K562 (cell line): ENCODE data around the gene CNRIP1. TPM values are rescaled to one million over a fixed set of nuclear protein-coding genes. Genes with fewer than 3 reads are reported as not detected.
A peak's percentile ranks its signal among the peaks of the same experiment; 100 is the strongest.

Experiments
- C11orf30 ChIP-seq: fragments of 450-650 bp; IDR thresholded peaks from 2 replicates; pipeline ENCODE4 v1.6.1; 2016; ENCODE audit warnings: low read depth, mild to moderate bottlenecking
- CEBPB ChIP-seq: fragments of 450-650 bp; IDR thresholded peaks from 2 replicates; pipeline ENCODE4 v1.6.1; 2016; ENCODE audit warnings: missing genetic modification characterization, missing compliant biosample characterization
- DNMT1 ChIP-seq: fragments of 450-650 bp; IDR thresholded peaks from 2 replicates; pipeline ENCODE4 v1.6.1; 2016; ENCODE audit warnings: antibody characterized with exemption, mild to moderate bottlenecking
- ETV1 ChIP-seq: fragments of 450-650 bp; conservative IDR thresholded peaks from 2 replicates; pipeline ENCODE4 v1.6.1; 2016; ENCODE audit warnings: missing genetic modification characterization, control low read depth, low read depth, missing compliant biosample characterization
- FOXM1 ChIP-seq, 2 experiments: fragments of 450-650 bp in 1 of 2; sonication (generic) in 1 of 2; formaldehyde crosslinking in 1 of 2; IDR thresholded peaks; 2 replicates each; pipeline versions ENCODE4 v1.6.1 to v1.9.0; 2017 to 2022; ENCODE audit warnings: low read depth in 2 of 2, mild to moderate bottlenecking in 2 of 2, missing genetic modification reagents in 1 of 2, moderate library complexity in 1 of 2
- KAT2B ChIP-seq: IDR thresholded peaks from one replicate; pipeline ENCODE4 v1.6.1; 2012; ENCODE audit warnings: low read depth, mild to moderate bottlenecking, control low read depth, inconsistent platforms, low read length, moderate library complexity
- KAT8 ChIP-seq: fragments of 450-650 bp; IDR thresholded peaks from 2 replicates; pipeline ENCODE4 v1.6.1; 2016; ENCODE audit warnings: low read depth, mild to moderate bottlenecking
- MAFF ChIP-seq: IDR thresholded peaks from 2 replicates; pipeline ENCODE4 v1.6.1; 2012; ENCODE audit warnings: low read length, improper control_type of control experiment
- NCOA1 ChIP-seq: fragments of 450-650 bp; IDR thresholded peaks from 2 replicates; pipeline ENCODE4 v1.6.1; 2016; ENCODE audit warnings: low read depth
- NR2C2 ChIP-seq, 2 experiments: fragments of 200-800 bp in 1 of 2; sonication (Bioruptor generic) in 1 of 2; sonication (generic) in 1 of 2; formaldehyde crosslinking in 1 of 2; IDR thresholded peaks; 2 replicates each; pipeline versions ENCODE4 v1.6.1 to v1.8.0; 2016 to 2022; ENCODE audit warnings: mild to moderate bottlenecking in 1 of 2, missing compliant biosample characterization in 1 of 2, missing genetic modification characterization in 1 of 2, missing genetic modification reagents in 1 of 2
- NR2F6 ChIP-seq: fragments of 450-650 bp; formaldehyde crosslinking; IDR thresholded peaks from 2 replicates; pipeline ENCODE4 v1.4.0; 2020; ENCODE audit warnings: mild to moderate bottlenecking
- NR3C1 ChIP-seq: sonication (generic); formaldehyde crosslinking; IDR thresholded peaks from 2 replicates; pipeline ENCODE4 v1.8.1; 2022; ENCODE audit warnings: missing genetic modification reagents
- RAD51 ChIP-seq: fragments of 450-650 bp; IDR thresholded peaks from 2 replicates; pipeline ENCODE4 v1.7.1; 2016; ENCODE audit warnings: low read depth, mild to moderate bottlenecking, borderline replicate concordance
- RCOR1 ChIP-seq, 2 experiments: IDR thresholded peaks; 2 replicates each; pipeline ENCODE4 v1.6.1; 2012; ENCODE audit warnings: low read depth in 2 of 2, low read length in 2 of 2, borderline replicate concordance in 1 of 2, improper control_type of control experiment in 1 of 2
- RFX7 ChIP-seq: fragments of 250-450 bp; sonication (Bioruptor Pico); IDR thresholded peaks from 2 replicates; pipeline ENCODE4 v1.5.1; 2021; ENCODE audit warnings: mild to moderate bottlenecking
- SPI1 ChIP-seq: IDR thresholded peaks from 2 replicates; pipeline ENCODE4 v1.6.1; 2011; ENCODE audit warnings: low read depth, low read length, control low read depth, borderline replicate concordance
- U2AF2 ChIP-seq: fragments of 200-400 bp; formaldehyde crosslinking; optimal IDR thresholded peaks from 2 replicates; pipeline ENCODE3; 2017; ENCODE audit warnings: low read depth, mild to moderate bottlenecking, low read length
- ZNF24 ChIP-seq: fragments of 450-650 bp; IDR thresholded peaks from 2 replicates; pipeline ENCODE4 v1.6.1; 2016
- ZNF780A ChIP-seq: fragments of 250-450 bp; sonication (Bioruptor Pico); IDR thresholded peaks from 2 replicates; pipeline ENCODE4 v1.5.0; 2021; ENCODE audit warnings: mild to moderate bottlenecking
- polyA plus RNA-seq, 8 experiments: library from polyadenylated mRNA; depleted of rRNA in 4 of 8; stranded (reverse) in 5 of 8; unstranded in 3 of 8; fragments of >200 nt; fragmentation: Nextera tagmentation in 2 of 8; fragmentation: Illumina TruSeq in 1 of 8; extraction: Ambion mirVana in 2 of 8; extraction: Trizol in 1 of 8; gene quantifications; 2 replicates each; pipeline versions ENCODE4 v1.2.1 to v1.2.3, GENCODE V29; 2011 to 2014; ENCODE audit warnings: inconsistent platforms in 1 of 8, missing spikeins in 1 of 8
- total RNA-seq, 7 experiments: library from RNA; depleted of rRNA in 6 of 7; stranded (reverse); fragments of >200 nt in 6 of 7; fragmentation: Illumina TruSeq in 2 of 7; extraction: Trizol in 2 of 7; gene quantifications; 2 replicates each; pipeline versions ENCODE4 v1.2.1 to v1.2.3, GENCODE V29; 2011 to 2021; ENCODE audit warnings: low replicate concordance in 1 of 7
- TF ChIP-seq, protein P1 (sequence below): fragments of 450-650 bp; formaldehyde crosslinking; IDR thresholded peaks from 2 replicates; pipeline ENCODE4 v1.4.0; 2020; ENCODE audit warnings: mild to moderate bottlenecking, moderate library complexity
- TF ChIP-seq, protein P2 (sequence below), 3 experiments: fragments of 200-800 bp in 1 of 3; fragments of 250-450 bp in 1 of 3; fragments of 450-650 bp in 1 of 3; sonication (Bioruptor Pico) in 1 of 3; sonication (Bioruptor generic) in 1 of 3; formaldehyde crosslinking in 1 of 3; IDR thresholded peaks; 2 replicates each; pipeline versions ENCODE4 v1.6.1 to v1.8.0; 2016 to 2022; ENCODE audit warnings: mild to moderate bottlenecking in 2 of 3, missing genetic modification characterization in 2 of 3, missing compliant biosample characterization in 1 of 3, moderate library complexity in 1 of 3
- TF ChIP-seq, protein P3 (sequence below): fragments of 450-650 bp; formaldehyde crosslinking; conservative IDR thresholded peaks from 2 replicates; pipeline ENCODE4 v1.4.0; 2022; ENCODE audit warnings: mild to moderate bottlenecking, missing genetic modification characterization

The CNRIP1 gene
- total and polyA plus RNA-seq, 9 of the 15 experiments (the other 6 are each of a cell fraction or from before 2014, with no cell fraction given) = 0.59 to 2.1 (median 1.5) TPM

DNA sequence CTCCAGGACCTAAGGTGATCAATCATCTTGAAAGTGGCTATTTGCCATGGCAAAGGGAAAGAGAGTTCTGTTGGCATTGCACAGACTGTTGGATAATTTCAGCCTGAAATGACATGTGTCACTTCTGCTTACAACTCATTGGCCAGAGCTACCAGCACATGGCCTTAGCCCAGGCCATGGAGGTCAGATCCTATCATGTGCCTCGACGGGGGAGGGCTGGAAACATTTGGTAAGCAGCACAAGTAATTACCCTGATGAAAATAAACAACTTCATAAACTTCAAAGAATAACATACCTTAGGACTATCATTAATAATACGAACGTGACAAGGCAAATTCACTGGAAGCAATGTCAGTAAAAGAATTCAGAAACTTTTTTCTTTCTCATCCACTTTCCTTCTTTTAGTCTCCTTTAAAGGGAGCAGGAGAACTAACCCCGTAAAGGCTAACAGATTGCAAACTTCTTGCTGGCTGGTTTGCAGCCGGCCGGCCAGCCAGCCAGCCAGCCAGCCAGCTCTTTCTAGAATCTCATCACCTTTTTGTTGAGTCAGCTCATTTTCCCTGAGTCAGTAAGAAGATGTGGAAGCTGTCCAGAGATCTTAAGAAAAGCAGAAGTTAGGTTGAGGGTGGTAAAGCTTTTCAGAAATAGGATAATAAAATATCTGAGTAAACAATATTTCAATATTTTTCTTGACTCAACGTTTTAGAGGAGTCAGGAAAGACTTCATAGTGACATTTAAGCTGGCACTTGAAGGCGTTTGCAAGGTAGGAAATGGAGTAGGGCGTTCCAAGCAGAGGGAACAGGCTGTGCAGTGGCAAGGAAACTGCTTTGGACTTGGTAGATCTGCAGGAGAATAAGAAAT, 31.9 kb downstream of the CNRIP1 start (continued):
- TF ChIP-seq, protein P1, sequence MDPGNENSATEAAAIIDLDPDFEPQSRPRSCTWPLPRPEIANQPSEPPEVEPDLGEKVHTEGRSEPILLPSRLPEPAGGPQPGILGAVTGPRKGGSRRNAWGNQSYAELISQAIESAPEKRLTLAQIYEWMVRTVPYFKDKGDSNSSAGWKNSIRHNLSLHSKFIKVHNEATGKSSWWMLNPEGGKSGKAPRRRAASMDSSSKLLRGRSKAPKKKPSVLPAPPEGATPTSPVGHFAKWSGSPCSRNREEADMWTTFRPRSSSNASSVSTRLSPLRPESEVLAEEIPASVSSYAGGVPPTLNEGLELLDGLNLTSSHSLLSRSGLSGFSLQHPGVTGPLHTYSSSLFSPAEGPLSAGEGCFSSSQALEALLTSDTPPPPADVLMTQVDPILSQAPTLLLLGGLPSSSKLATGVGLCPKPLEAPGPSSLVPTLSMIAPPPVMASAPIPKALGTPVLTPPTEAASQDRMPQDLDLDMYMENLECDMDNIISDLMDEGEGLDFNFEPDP = no peak
- TF ChIP-seq NR2F6 = 0 out of 2 replicates have a peak, but pooled peaks have one; percentile 13
- TF ChIP-seq NR2C2 (CRISPR knock-in tag; IDR thresholded peaks at IDR 0.05) = no peak
- TF ChIP-seq NR2C2 (tag; IDR thresholded peaks at IDR 0.05) = peak; percentile 82
- TF ChIP-seq FOXM1 (IDR thresholded peaks at IDR 0.05; ENCODE audit: low read depth) = 0 out of 2 replicates have a peak, but pooled peaks have one; percentile 17
- no peak for TF ChIP-seq FOXM1 (CRISPR knock-in tag; IDR thresholded peaks at IDR 0.05; ENCODE audit: low read depth)
- 0 out of 2 replicates have a peak, but pooled peaks have one; percentile 41 for TF ChIP-seq CEBPB (tag)
- no peak for TF ChIP-seq RFX7 (CRISPR knock-in tag)
- TF ChIP-seq KAT8 = no peak
- TF ChIP-seq, protein P2, sequence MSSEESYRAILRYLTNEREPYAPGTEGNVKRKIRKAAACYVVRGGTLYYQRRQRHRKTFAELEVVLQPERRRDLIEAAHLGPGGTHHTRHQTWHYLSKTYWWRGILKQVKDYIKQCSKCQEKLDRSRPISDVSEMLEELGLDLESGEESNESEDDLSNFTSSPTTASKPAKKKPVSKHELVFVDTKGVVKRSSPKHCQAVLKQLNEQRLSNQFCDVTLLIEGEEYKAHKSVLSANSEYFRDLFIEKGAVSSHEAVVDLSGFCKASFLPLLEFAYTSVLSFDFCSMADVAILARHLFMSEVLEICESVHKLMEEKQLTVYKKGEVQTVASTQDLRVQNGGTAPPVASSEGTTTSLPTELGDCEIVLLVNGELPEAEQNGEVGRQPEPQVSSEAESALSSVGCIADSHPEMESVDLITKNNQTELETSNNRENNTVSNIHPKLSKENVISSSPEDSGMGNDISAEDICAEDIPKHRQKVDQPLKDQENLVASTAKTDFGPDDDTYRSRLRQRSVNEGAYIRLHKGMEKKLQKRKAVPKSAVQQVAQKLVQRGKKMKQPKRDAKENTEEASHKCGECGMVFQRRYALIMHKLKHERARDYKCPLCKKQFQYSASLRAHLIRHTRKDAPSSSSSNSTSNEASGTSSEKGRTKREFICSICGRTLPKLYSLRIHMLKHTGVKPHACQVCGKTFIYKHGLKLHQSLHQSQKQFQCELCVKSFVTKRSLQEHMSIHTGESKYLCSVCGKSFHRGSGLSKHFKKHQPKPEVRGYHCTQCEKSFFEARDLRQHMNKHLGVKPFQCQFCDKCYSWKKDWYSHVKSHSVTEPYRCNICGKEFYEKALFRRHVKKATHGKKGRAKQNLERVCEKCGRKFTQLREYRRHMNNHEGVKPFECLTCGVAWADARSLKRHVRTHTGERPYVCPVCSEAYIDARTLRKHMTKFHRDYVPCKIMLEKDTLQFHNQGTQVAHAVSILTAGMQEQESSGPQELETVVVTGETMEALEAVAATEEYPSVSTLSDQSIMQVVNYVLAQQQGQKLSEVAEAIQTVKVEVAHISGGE (CRISPR knock-in tag; IDR thresholded peaks at IDR 0.05) = 0 out of 6 replicates have a peak, but pooled peaks of 1 of the 3 experiments have one; percentile 32
- TF ChIP-seq, protein P3, sequence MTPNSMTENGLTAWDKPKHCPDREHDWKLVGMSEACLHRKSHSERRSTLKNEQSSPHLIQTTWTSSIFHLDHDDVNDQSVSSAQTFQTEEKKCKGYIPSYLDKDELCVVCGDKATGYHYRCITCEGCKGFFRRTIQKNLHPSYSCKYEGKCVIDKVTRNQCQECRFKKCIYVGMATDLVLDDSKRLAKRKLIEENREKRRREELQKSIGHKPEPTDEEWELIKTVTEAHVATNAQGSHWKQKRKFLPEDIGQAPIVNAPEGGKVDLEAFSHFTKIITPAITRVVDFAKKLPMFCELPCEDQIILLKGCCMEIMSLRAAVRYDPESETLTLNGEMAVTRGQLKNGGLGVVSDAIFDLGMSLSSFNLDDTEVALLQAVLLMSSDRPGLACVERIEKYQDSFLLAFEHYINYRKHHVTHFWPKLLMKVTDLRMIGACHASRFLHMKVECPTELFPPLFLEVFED (CRISPR knock-in tag) = no peak
- TF ChIP-seq ETV1 (tag) = no peak
- TF ChIP-seq SPI1 = no peak
- peak; percentile 59; the same call in 1 of the 2 replicates for TF ChIP-seq RAD51
- no peak for TF ChIP-seq DNMT1
- no peak for TF ChIP-seq NR3C1 (CRISPR knock-in tag)
- no peak for TF ChIP-seq U2AF2
- TF ChIP-seq NCOA1 = no peak
- TF ChIP-seq C11orf30 = peak; percentile 100
- peak in 1 of 2 experiments; percentile 41; a peak in 1 of 4 replicates for TF ChIP-seq RCOR1 (IDR thresholded peaks at IDR 0.05; ENCODE audit: borderline replicate concordance in 1 of 2, low read depth in 2 of 2, low read length in 2 of 2)
- TF ChIP-seq MAFF = peak; percentile 100
- no peak for TF ChIP-seq KAT2B
- TF ChIP-seq ZNF24 = no peak
- no peak for TF ChIP-seq ZNF780A (CRISPR knock-in tag)
